Testis (tissue), 2 donors: ENCODE measurements around the gene FUNDC2.

Experiments used
- POLR2A ChIP-seq: fragments of 450-650 bp; IDR thresholded peaks from one replicate; pipeline ENCODE4 v1.6.1; 2017; ENCODE audit warnings: antibody characterized with exemption, mild to moderate bottlenecking, moderate library complexity
- TF ChIP-seq, protein P1 (sequence below), 3 experiments: fragments of 450-650 bp in 2 of 3; fragments of 200-600 bp in 1 of 3; sonication (generic) in 1 of 3; IDR thresholded peaks; one replicate each; pipeline ENCODE4 v1.5.1; 2016 to 2019; ENCODE audit warnings: antibody characterized with exemption in 3 of 3, mild to moderate bottlenecking in 2 of 3, moderate library complexity in 1 of 3

- TF ChIP-seq, protein P1, sequence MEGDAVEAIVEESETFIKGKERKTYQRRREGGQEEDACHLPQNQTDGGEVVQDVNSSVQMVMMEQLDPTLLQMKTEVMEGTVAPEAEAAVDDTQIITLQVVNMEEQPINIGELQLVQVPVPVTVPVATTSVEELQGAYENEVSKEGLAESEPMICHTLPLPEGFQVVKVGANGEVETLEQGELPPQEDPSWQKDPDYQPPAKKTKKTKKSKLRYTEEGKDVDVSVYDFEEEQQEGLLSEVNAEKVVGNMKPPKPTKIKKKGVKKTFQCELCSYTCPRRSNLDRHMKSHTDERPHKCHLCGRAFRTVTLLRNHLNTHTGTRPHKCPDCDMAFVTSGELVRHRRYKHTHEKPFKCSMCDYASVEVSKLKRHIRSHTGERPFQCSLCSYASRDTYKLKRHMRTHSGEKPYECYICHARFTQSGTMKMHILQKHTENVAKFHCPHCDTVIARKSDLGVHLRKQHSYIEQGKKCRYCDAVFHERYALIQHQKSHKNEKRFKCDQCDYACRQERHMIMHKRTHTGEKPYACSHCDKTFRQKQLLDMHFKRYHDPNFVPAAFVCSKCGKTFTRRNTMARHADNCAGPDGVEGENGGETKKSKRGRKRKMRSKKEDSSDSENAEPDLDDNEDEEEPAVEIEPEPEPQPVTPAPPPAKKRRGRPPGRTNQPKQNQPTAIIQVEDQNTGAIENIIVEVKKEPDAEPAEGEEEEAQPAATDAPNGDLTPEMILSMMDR (IDR thresholded peaks at IDR 0.05): no peak
- no peak for TF ChIP-seq POLR2A
Measured at GRCh38 chrX:155005190-155005589, 21.5 kb upstream of the FUNDC2 start.
